ENCODE results near the gene GRM8.
"Not testable (repeated sequence)": the region's sequence is repeated elsewhere in the genome, so short reads cannot be mapped to it uniquely, and the experiment has no call there.

Gene GRM8

GRCh38 chr7:127021857-127022256 lies 230.9 kb downstream of the GRM8 start:
- DNase-seq, result no peak

- no peak for DNase-seq
Observed at GRCh38 chr7:127021019-127021738, 231.6 kb downstream of the GRM8 start.

GRCh38 chr7:127018889-127019288 lies 233.9 kb downstream of the GRM8 start:
- DNase-seq, result no peak

- DNase-seq, result no peak
Observed at GRCh38 chr7:127017196-127017595, 235.5 kb downstream of the GRM8 start.

GRCh38 chr7:127000725-127001124 lies 252.0 kb downstream of the GRM8 start:
- no peak for DNase-seq

- no peak for DNase-seq
Observed at GRCh38 chr7:126996659-126997058, 256.1 kb downstream of the GRM8 start.

GRCh38 chr7:126993626-126994213 lies 259.0 kb downstream of the GRM8 start:
- no peak for DNase-seq

GRCh38 chr7:126988022-126988421 lies 264.7 kb downstream of the GRM8 start:
- no peak for DNase-seq

GRCh38 chr7:126979722-126980121 lies 273.0 kb downstream of the GRM8 start:
- DNase-seq, result no peak

GRCh38 chr7:126978865-126979264 lies 273.9 kb downstream of the GRM8 start:
- DNase-seq, result no peak

GRCh38 chr7:126973066-126973465 lies 279.7 kb downstream of the GRM8 start:
- DNase-seq, result no peak

GRCh38 chr7:126972571-126972970 lies 280.2 kb downstream of the GRM8 start:
- DNase-seq, result no peak

- no peak for DNase-seq
Observed at GRCh38 chr7:126959649-126960048, 293.1 kb downstream of the GRM8 start.

GRCh38 chr7:126958367-126958766 lies 294.4 kb downstream of the GRM8 start:
- DNase-seq, result no peak

- DNase-seq, result no peak
Observed at GRCh38 chr7:126957443-126957842, 295.3 kb downstream of the GRM8 start.

- DNase-seq, result no peak
Observed at GRCh38 chr7:126953461-126953860, 299.3 kb downstream of the GRM8 start.

- DNase-seq, result no peak
Observed at GRCh38 chr7:126948664-126949063, 304.1 kb downstream of the GRM8 start.

GRCh38 chr7:126940723-126941307 lies 311.9 kb downstream of the GRM8 start:
- no peak for DNase-seq

- no peak for DNase-seq
Observed at GRCh38 chr7:126937171-126937570, 315.6 kb downstream of the GRM8 start.

GRCh38 chr7:126931581-126931980 lies 321.2 kb downstream of the GRM8 start:
- DNase-seq, result no peak

- no peak for DNase-seq
Observed at GRCh38 chr7:126930166-126930565, 322.6 kb downstream of the GRM8 start.

- DNase-seq, result no peak
Observed at GRCh38 chr7:126924477-126924876, 328.3 kb downstream of the GRM8 start.

- not testable (repeated sequence) for DNase-seq
Observed at GRCh38 chr7:126911627-126912026, 341.1 kb downstream of the GRM8 start.

GRCh38 chr7:126908564-126908963 lies 344.2 kb downstream of the GRM8 start:
- DNase-seq, result not testable (repeated sequence)

Measured in stimulated activated CD4-positive, alpha-beta T cell treated with anti-CD3 and anti-CD28 coated beads, Interleukin-1b, Interleukin-23, amount 100 ng/mL, for 48 hours (primary cell).